Neural crest cell (in vitro differentiated cells): ENCODE measurements around the gene MED17. TPM values are rescaled to one million over a fixed set of nuclear protein-coding genes. Genes with fewer than 3 reads are reported as not detected.

ENCODE experiments used
- DNase-seq: peaks from one replicate; pipeline ENCODE4 v3.0.0; 2021; ENCODE audit warnings: low read depth, mixed read lengths, low spot score
- H3K27ac Mint-ChIP-seq: one replicate; pipeline ENCODE4 v1.8.0; 2021; ENCODE audit warnings: mild to moderate bottlenecking, mixed read lengths; ENCODE audit not compliant: unreplicated experiment
- H3K27me3 Mint-ChIP-seq: 2 replicates; pipeline ENCODE4 v1.8.0; 2021; ENCODE audit warnings: low read depth, mild to moderate bottlenecking, mixed read lengths
- H3K36me3 Mint-ChIP-seq: 2 replicates; pipeline ENCODE4 v1.8.0; 2021; ENCODE audit warnings: low read depth, mild to moderate bottlenecking, mixed read lengths
- H3K4me1 Mint-ChIP-seq: 2 replicates; pipeline ENCODE4 v1.8.0; 2021; ENCODE audit warnings: mixed read lengths
- H3K4me3 Mint-ChIP-seq: one replicate; pipeline ENCODE4 v1.8.0; 2021; ENCODE audit warnings: mild to moderate bottlenecking, mixed read lengths
- H3K9me3 Mint-ChIP-seq: 2 replicates; pipeline ENCODE4 v1.8.0; 2021; ENCODE audit warnings: mixed read lengths
- CTCF ChIP-seq: fragments of 200-600 bp; sonication (generic); conservative IDR thresholded peaks from 2 replicates; pipeline ENCODE4 v1.5.0; 2021; ENCODE audit warnings: antibody characterized with exemption, mild to moderate bottlenecking
- total RNA-seq: library from RNA; stranded (reverse); gene quantifications from 2 replicates; pipeline ENCODE4 v1.2.1, GENCODE V29; 2021

MED17 gene
- total RNA-seq, 1 donor from 2014 or later, result 62.3 TPM

- no peak for TF ChIP-seq CTCF
- Mint-ChIP-seq H3K27me3 (no peaks in the 10 kb centered on the region), H3K36me3 (no peaks in the 10 kb centered on the region), H3K4me3 (no peak overlapping the region), H3K4me1 (no peaks in the 10 kb centered on the region), H3K27ac (no peak overlapping the region), H3K9me3 (no peaks in the 10 kb centered on the region)
- no peak for DNase-seq
Measured at GRCh38 chr11:93831343-93832127, 47.5 kb downstream of the MED17 start.

DNA sequence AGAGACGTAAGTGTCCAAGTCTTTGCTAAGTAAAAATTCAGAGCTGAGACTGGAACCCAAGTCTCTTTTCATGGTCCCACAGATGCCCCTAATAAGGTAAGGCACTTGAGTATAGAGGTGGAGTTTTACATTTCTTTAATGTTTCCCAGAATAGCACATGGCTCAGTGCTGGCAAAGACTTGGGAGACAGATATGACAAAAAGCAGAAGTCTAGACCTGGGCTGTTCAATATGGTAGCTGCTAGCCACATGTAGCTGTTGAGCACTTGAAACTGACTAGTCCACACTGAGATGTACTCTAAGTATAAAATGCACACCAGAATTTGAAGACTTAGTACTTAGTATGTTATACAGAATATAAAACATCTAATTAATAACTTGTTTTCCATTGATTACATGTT is 48.7 kb downstream of the MED17 start:
- Mint-ChIP-seq H3K4me3 (no peak overlapping the region), H3K36me3 (no peaks in the 10 kb centered on the region), H3K4me1 (no peaks in the 10 kb centered on the region), H3K27me3 (no peaks in the 10 kb centered on the region), H3K9me3 (no peaks in the 10 kb centered on the region), H3K27ac (no peak overlapping the region)
- no peak for TF ChIP-seq CTCF
- DNase-seq, result no peak

- H3K36me3 Mint-ChIP-seq, result no peaks in the 10 kb centered on the region
- DNase-seq, result no peak
Measured at GRCh38 chr11:93838967-93839366, 54.9 kb downstream of the MED17 start.

DNA sequence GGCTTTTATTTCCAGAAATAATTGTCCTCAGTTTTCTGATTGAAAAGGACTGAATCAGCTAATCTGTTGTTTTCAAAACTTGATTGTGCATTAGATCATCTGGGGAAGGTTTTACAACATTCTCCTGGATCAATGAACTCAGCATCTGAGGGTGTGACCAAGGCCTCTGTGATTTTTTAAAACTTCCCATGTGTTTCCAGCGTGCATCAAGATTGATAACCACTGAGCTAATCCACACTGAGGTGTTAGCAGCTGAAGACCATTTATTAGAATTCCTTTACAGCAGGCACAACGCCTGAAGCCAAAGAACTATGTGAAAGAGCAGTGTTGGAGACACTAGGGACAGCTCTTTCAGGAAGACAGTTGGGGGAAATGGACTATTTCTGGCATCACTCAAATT is 56.1 kb downstream of the MED17 start:
- Mint-ChIP-seq H3K27ac (no peak overlapping the region), H3K9me3 (no peaks in the 10 kb centered on the region), H3K36me3 (no peaks in the 10 kb centered on the region), H3K4me1 (no peaks in the 10 kb centered on the region), H3K27me3 (no peaks in the 10 kb centered on the region), H3K4me3 (no peak overlapping the region)
- no peak for DNase-seq
- TF ChIP-seq CTCF, result no peak

More at GRCh38 chr11:93838967-93839366, 54.9 kb downstream of the MED17 start:
- H3K4me1 Mint-ChIP-seq, result no peaks in the 10 kb centered on the region
- TF ChIP-seq CTCF, result no peak
- H3K4me3 Mint-ChIP-seq, result no peak overlapping the region
- H3K9me3 Mint-ChIP-seq, result no peaks in the 10 kb centered on the region
- no peaks in the 10 kb centered on the region for H3K27me3 Mint-ChIP-seq
- H3K27ac Mint-ChIP-seq, result no peak overlapping the region

- H3K4me3 Mint-ChIP-seq, result no peak overlapping the region
- no peak for DNase-seq
- no peaks in the 10 kb centered on the region for H3K4me1 Mint-ChIP-seq
- H3K27ac Mint-ChIP-seq, result no peak overlapping the region
- no peaks in the 10 kb centered on the region for H3K9me3 Mint-ChIP-seq
- H3K36me3 Mint-ChIP-seq, result no peaks in the 10 kb centered on the region
- no peaks in the 10 kb centered on the region for H3K27me3 Mint-ChIP-seq
- no peak for TF ChIP-seq CTCF
Measured at GRCh38 chr11:93840981-93841380, 56.9 kb downstream of the MED17 start.
